K562 (cell line): Measurements from ENCODE around the gene NOD2. TPM values are rescaled to one million over a fixed set of nuclear protein-coding genes. Genes with fewer than 3 reads are reported as not detected.

Experiments used
- BMI1 ChIP-seq: fragments of 150-350 bp; IDR thresholded peaks from 2 replicates; pipeline ENCODE4 v1.6.1; 2014; ENCODE audit warnings: low read length
- BRD4 ChIP-seq: fragments of 200-600 bp; sonication (generic); IDR thresholded peaks from 2 replicates; pipeline ENCODE4 v1.6.1; 2017; ENCODE audit warnings: inconsistent platforms
- ETS1 ChIP-seq: conservative IDR thresholded peaks from 2 replicates; pipeline ENCODE4 v1.6.1; 2011; ENCODE audit warnings: low read depth, mild to moderate bottlenecking, low read length; ENCODE audit not compliant: control insufficient read depth
- JUND ChIP-seq, 2 experiments: IDR thresholded peaks; 2 replicates in 1 of 2; 3 replicates in 1 of 2; pipeline ENCODE4 v1.6.1; 2011; ENCODE audit warnings: borderline replicate concordance in 2 of 2, low read depth in 2 of 2, low read length in 2 of 2, improper control_type of control experiment in 1 of 2, missing biosample characterization in 1 of 2, missing genetic modification characterization in 1 of 2, missing genetic modification reagents in 1 of 2
- MBD2 ChIP-seq: sonication (generic); IDR thresholded peaks from 2 replicates; pipeline ENCODE4 v1.6.1; 2016; ENCODE audit warnings: low read depth, borderline replicate concordance
- RBM17 ChIP-seq: fragments of 200-400 bp; formaldehyde crosslinking; IDR thresholded peaks from 2 replicates; pipeline ENCODE4 v1.6.1; 2017; ENCODE audit warnings: low read depth, mild to moderate bottlenecking, low read length, borderline replicate concordance
- RFX7 ChIP-seq: fragments of 250-450 bp; sonication (Bioruptor Pico); IDR thresholded peaks from 2 replicates; pipeline ENCODE4 v1.5.1; 2021; ENCODE audit warnings: mild to moderate bottlenecking
- XRCC4 ChIP-seq: IDR thresholded peaks from one replicate; pipeline ENCODE4 v1.6.1; 2011; ENCODE audit not compliant: insufficient read depth, insufficient read length; ENCODE audit errors: extremely low read depth
- ZC3H4 ChIP-seq: sonication (generic); formaldehyde crosslinking; IDR thresholded peaks from 2 replicates; pipeline ENCODE4 v1.9.0; 2021; ENCODE audit warnings: missing genetic modification reagents, borderline replicate concordance
- ZNF274 ChIP-seq: IDR thresholded peaks from 2 replicates; pipeline ENCODE4 v1.6.1; 2011; ENCODE audit warnings: low read depth, mild to moderate bottlenecking, low read length, moderate library complexity, borderline replicate concordance
- ZNF445 ChIP-seq: fragments of 250-450 bp; sonication (Bioruptor Pico); IDR thresholded peaks from 2 replicates; pipeline ENCODE4 v1.4.0; 2020; ENCODE audit warnings: low read depth, mild to moderate bottlenecking, moderate library complexity
- ZNF561 ChIP-seq: fragments of 450-650 bp; formaldehyde crosslinking; conservative IDR thresholded peaks from 2 replicates; pipeline ENCODE4 v1.4.0; 2020; ENCODE audit warnings: mild to moderate bottlenecking, moderate library complexity
- ZNF668 ChIP-seq: fragments of 250-450 bp; sonication (Bioruptor Pico); IDR thresholded peaks from 2 replicates; pipeline ENCODE4 v1.8.0; 2022; ENCODE audit warnings: mild to moderate bottlenecking, inconsistent platforms
- ZNF699 ChIP-seq: fragments of 250-450 bp; sonication (Bioruptor Pico); IDR thresholded peaks from 2 replicates; pipeline ENCODE4 v1.8.0; 2021; ENCODE audit warnings: mild to moderate bottlenecking, moderate library complexity; ENCODE audit not compliant: insufficient replicate concordance
- polyA plus RNA-seq, 8 experiments: library from polyadenylated mRNA; depleted of rRNA in 4 of 8; stranded (reverse) in 5 of 8; unstranded in 3 of 8; fragments of >200 nt; fragmentation: Nextera tagmentation in 2 of 8; fragmentation: Illumina TruSeq in 1 of 8; extraction: Ambion mirVana in 2 of 8; extraction: Trizol in 1 of 8; gene quantifications; 2 replicates each; pipeline versions ENCODE4 v1.2.1 to v1.2.3, GENCODE V29; 2011 to 2014; ENCODE audit warnings: inconsistent platforms in 1 of 8, missing spikeins in 1 of 8
- total RNA-seq, 7 experiments: library from RNA; depleted of rRNA in 6 of 7; stranded (reverse); fragments of >200 nt in 6 of 7; fragmentation: Illumina TruSeq in 2 of 7; extraction: Trizol in 2 of 7; gene quantifications; 2 replicates each; pipeline versions ENCODE4 v1.2.1 to v1.2.3, GENCODE V29; 2011 to 2021; ENCODE audit warnings: low replicate concordance in 1 of 7
- TF ChIP-seq, protein P1 (sequence below), 3 experiments: fragments of 200-800 bp in 1 of 3; sonication (Bioruptor generic) in 1 of 3; sonication (generic) in 1 of 3; formaldehyde crosslinking in 1 of 3; IDR thresholded peaks; 2 replicates each; pipeline versions ENCODE4 v1.6.1 to v1.8.0; 2016 to 2022; ENCODE audit warnings: mild to moderate bottlenecking in 2 of 3, missing compliant biosample characterization in 2 of 3, missing genetic modification characterization in 2 of 3, missing genetic modification reagents in 1 of 3
- TF ChIP-seq, protein P2 (sequence below): fragments of 250-450 bp; sonication (Bioruptor Pico); IDR thresholded peaks from 2 replicates; pipeline ENCODE4 v1.4.0; 2020; ENCODE audit warnings: borderline replicate concordance
- TF ChIP-seq, protein P3 (sequence below): fragments of 450-650 bp; formaldehyde crosslinking; IDR thresholded peaks from 2 replicates; pipeline ENCODE4 v1.4.0; 2020; ENCODE audit warnings: mild to moderate bottlenecking, mixed read lengths

NOD2 gene
- total and polyA plus RNA-seq, 9 of the 15 experiments (the other 6 are each of a cell fraction or from before 2014, with no cell fraction given): 0.04 TPM; not detected in 8

DNA sequence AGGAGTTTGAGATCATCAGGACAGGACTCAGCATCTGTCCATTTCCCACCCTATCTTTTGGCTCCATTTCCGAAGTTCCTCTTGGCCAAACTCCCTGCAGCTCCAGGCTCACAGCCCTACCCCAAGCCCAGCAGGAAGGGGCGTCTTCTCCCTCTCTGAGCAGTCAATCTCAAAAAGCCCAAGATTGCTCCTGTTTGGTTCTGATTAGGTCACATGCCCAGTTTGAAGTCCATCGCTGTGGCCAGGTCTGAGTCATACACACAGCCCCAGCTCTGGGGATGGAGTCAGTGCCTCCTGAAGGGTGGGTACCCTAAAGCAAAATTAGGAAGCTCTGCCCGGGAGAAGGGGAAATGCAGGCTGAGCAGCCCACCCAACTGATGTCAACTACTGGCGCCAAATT is 36.2 kb upstream of the NOD2 start (continued):
- TF ChIP-seq, protein P1, sequence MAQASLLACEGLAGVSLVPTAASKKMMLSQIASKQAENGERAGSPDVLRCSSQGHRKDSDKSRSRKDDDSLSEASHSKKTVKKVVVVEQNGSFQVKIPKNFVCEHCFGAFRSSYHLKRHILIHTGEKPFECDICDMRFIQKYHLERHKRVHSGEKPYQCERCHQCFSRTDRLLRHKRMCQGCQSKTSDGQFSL (CRISPR knock-in tag; IDR thresholded peaks at IDR 0.05): peak; percentile 36; the same call in 1 of the 2 replicates
- TF ChIP-seq, protein P1 (tag; IDR thresholded peaks at IDR 0.05): no peak
- no peak for TF ChIP-seq RBM17
- no peak for TF ChIP-seq ZNF274
- TF ChIP-seq ZNF699 (CRISPR knock-in tag): no peak
- no peak for TF ChIP-seq ZNF561 (CRISPR knock-in tag)
- TF ChIP-seq ZNF668: no peak
- no peak for TF ChIP-seq RFX7 (CRISPR knock-in tag)
- TF ChIP-seq, protein P2, sequence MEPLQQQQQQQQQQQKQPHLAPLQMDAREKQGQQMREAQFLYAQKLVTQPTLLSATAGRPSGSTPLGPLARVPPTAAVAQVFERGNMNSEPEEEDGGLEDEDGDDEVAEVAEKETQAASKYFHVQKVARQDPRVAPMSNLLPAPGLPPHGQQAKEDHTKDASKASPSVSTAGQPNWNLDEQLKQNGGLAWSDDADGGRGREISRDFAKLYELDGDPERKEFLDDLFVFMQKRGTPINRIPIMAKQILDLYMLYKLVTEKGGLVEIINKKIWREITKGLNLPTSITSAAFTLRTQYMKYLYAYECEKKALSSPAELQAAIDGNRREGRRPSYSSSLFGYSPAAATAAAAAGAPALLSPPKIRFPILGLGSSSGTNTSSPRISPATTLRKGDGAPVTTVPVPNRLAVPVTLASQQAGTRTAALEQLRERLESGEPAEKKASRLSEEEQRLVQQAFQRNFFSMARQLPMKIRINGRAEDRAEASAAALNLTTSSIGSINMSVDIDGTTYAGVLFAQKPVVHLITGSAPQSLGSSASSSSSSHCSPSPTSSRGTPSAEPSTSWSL (CRISPR knock-in tag): no peak
- no peak for TF ChIP-seq XRCC4
- no peak for TF ChIP-seq ZC3H4 (CRISPR knock-in tag)
- TF ChIP-seq ZNF445: no peak
- TF ChIP-seq JUND (IDR thresholded peaks at IDR 0.05; ENCODE audit: borderline replicate concordance, low read depth, low read length): peak; percentile 48
- TF ChIP-seq JUND (tag; IDR thresholded peaks at IDR 0.05; ENCODE audit: borderline replicate concordance, low read depth, low read length): peak; percentile 49; the same call in 1 of the 3 replicates
- TF ChIP-seq MBD2: no peak
- TF ChIP-seq, protein P3, sequence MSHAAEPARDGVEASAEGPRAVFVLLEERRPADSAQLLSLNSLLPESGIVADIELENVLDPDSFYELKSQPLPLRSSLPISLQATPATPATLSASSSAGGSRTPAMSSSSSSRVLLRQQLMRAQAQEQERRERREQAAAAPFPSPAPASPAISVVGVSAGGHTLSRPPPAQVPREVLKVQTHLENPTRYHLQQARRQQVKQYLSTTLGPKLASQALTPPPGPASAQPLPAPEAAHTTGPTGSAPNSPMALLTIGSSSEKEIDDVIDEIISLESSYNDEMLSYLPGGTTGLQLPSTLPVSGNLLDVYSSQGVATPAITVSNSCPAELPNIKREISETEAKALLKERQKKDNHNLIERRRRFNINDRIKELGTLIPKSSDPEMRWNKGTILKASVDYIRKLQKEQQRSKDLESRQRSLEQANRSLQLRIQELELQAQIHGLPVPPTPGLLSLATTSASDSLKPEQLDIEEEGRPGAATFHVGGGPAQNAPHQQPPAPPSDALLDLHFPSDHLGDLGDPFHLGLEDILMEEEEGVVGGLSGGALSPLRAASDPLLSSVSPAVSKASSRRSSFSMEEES (CRISPR knock-in tag): no peak
- no peak for TF ChIP-seq BMI1
- TF ChIP-seq ETS1: no peak
- TF ChIP-seq BRD4: no peak
